Activated CD4-positive, alpha-beta T cell treated with anti-CD3 and anti-CD28 coated beads for 36 hours (primary cell): ENCODE data around the gene DNAJA4. TPM values are rescaled to one million over a fixed set of nuclear protein-coding genes. Genes with fewer than 3 reads are reported as not detected.
A peak's percentile ranks its signal among the peaks of the same experiment; 100 is the strongest.

Experiments used
- ATAC-seq: fragments of 200-7000 bp; cut with Tn5 transposase; one replicate; pipeline ENCODE4 v1.10.0; 2021; ENCODE audit warnings: mild to moderate bottlenecking, moderate library complexity
- CTCF ChIA-PET: fragments of 350-600 bp; sonication (Branson Sonifier 250); formaldehyde crosslinking; loops from one replicate; lab custom pipeline; 2021; ENCODE audit warnings: antibody characterized with exemption; lab: Charles Lee
- POLR2A ChIA-PET: fragments of 350-600 bp; sonication (Branson Sonifier 250); formaldehyde crosslinking; loops from one replicate; lab custom pipeline; 2021; ENCODE audit warnings: antibody characterized with exemption, inconsistent platforms; lab: Charles Lee
- DNase-seq: peaks from one replicate; pipeline ENCODE4 v3.0.0-alpha.2; 2020
- H3K27ac Mint-ChIP-seq: one replicate; pipeline ENCODE4 v1.8.0; 2021; ENCODE audit warnings: mixed read lengths
- H3K27me3 Mint-ChIP-seq: one replicate; pipeline ENCODE4 v1.8.0; 2021; ENCODE audit warnings: mixed read lengths
- H3K36me3 Mint-ChIP-seq: one replicate; pipeline ENCODE4 v1.8.0; 2021; ENCODE audit warnings: low read depth, mixed read lengths
- H3K4me1 Mint-ChIP-seq: one replicate; pipeline ENCODE4 v1.8.0; 2021; ENCODE audit warnings: mixed read lengths
- H3K4me3 Mint-ChIP-seq: one replicate; pipeline ENCODE4 v1.8.0; 2021; ENCODE audit warnings: mild to moderate bottlenecking, moderate library complexity, mixed read lengths
- H3K9me3 Mint-ChIP-seq: one replicate; pipeline ENCODE4 v1.8.0; 2021; ENCODE audit warnings: low read depth, mixed read lengths
- intact Hi-C, 2 experiments: fragments of 100-400 bp; cut with DNase I in 1 of 2; cut with micrococcal nuclease in 1 of 2; formaldehyde crosslinking; loops; one replicate each; pipeline versions ENCODE4 v1.14.2 to v1.15.1; 2022 to 2024; cut with DNase I, micrococcal nuclease
- total RNA-seq, 2 experiments: library from RNA; stranded (reverse); gene quantifications; one replicate each; pipeline ENCODE4 v1.2.3, GENCODE V29; 2021

DNAJA4 gene
- total RNA-seq, 2 experiments from 2014 or later, result 38.6 to 41.5 TPM

DNA sequence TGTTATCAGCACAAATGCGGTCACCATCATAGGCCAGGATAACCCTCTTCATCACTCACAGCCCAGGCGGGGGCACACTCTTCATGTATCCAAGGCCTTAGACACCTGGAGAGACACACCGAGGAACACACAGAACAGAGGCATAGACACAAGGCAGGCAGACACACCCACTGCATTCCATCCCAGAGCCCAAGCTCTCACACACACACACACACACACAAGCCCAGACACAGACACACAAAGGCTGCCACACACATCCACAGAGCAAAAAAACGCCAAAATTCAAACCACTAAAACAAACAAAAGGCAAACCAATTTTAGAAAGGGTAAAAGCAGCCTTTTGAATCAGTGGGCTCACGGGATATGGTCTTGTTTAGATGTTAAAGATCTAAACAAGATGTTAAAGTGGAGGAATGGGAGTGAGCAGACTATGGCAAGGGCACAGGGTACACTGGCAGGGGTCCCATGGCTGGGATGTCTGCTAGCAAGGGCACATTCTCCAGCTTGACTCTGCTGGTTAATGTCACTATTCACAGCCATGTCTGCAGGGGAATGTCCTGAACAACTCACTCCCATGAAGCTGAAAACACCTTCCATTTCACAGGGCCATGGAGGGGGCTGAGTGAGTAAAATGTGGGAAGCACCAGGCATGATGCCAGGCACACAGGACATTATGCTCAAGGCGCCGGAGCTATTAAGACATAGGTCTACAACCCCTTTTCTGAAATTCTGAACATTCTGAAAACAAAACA lies 60.9 kb downstream of the DNAJA4 start:
- no peaks in the 10 kb centered on the region for H3K4me1 Mint-ChIP-seq
- H3K27ac Mint-ChIP-seq, result no peak overlapping the region
- intact Hi-C loops, result no loop called here
- DNase-seq (no peak), ATAC-seq (no peak)
- ChIA-PET CTCF (interaction anchor here (0.6 kb wide), 1 partner anchor 18 kb away, joined by 3 read pairs; no protein-coding TSS in a partner anchor), POLR2A (no interaction called here)
- no peak overlapping the region for H3K4me3 Mint-ChIP-seq
- H3K9me3 Mint-ChIP-seq, result no peaks in the 10 kb centered on the region
- H3K36me3 Mint-ChIP-seq, result no peaks in the 10 kb centered on the region
- no peaks in the 10 kb centered on the region for H3K27me3 Mint-ChIP-seq

GRCh38 chr15:78327466-78327865 lies 63.1 kb downstream of the DNAJA4 start:
- ChIA-PET POLR2A (interaction anchor here (0.6 kb wide), 1 partner anchor 83 kb away, joined by 5 read pairs; no protein-coding TSS in a partner anchor), CTCF (interaction anchor here (0.6 to 1.3 kb wide), 2 partner anchors 10 to 87 kb away, joined by 3 to 4 read pairs; no protein-coding TSS in a partner anchor)
- H3K36me3 Mint-ChIP-seq, result no peaks in the 10 kb centered on the region

GRCh38 chr15:78329625-78330024 lies 65.3 kb downstream of the DNAJA4 start:
- no peaks in the 10 kb centered on the region for H3K27me3 Mint-ChIP-seq
- H3K36me3 Mint-ChIP-seq, result no peaks in the 10 kb centered on the region
- ChIA-PET CTCF (no interaction called here), POLR2A (interaction anchor here (0.6 kb wide), 1 partner anchor 15 kb away, joined by 3 read pairs; no protein-coding TSS in a partner anchor)
- no peak overlapping the region for H3K4me3 Mint-ChIP-seq
- H3K4me1 Mint-ChIP-seq, result no peaks in the 10 kb centered on the region
- ATAC-seq (peak; percentile 71), DNase-seq (peak; percentile 19)
- H3K27ac Mint-ChIP-seq, result no peak overlapping the region
- H3K9me3 Mint-ChIP-seq, result no peaks in the 10 kb centered on the region
- intact Hi-C loops, result no loop called here

More at GRCh38 chr15:78327466-78327865, 63.1 kb downstream of the DNAJA4 start:
- Mint-ChIP-seq H3K9me3 (no peaks in the 10 kb centered on the region), H3K4me1 (no peaks in the 10 kb centered on the region), H3K4me3 (no peak overlapping the region), H3K27ac (no peak overlapping the region), H3K27me3 (no peaks in the 10 kb centered on the region)
- intact Hi-C loops, result no loop called here
- DNase-seq, result no peak
- no peak for ATAC-seq

Other genes with a start within 250 kb of the DNAJA4 start
- gene TBC1D2B, start 186.9 kb upstream of the DNAJA4 start, total RNA-seq, result 10 to 100 TPM; 49.3 to 52.0 TPM
- not detected for gene SH2D7, start 172.0 kb upstream of the DNAJA4 start, total RNA-seq
- gene CIB2, start 133.1 kb upstream of the DNAJA4 start, total RNA-seq, result 1 to 10 TPM in 1 of 2 experiments, under 1 TPM in 1; 0.91 to 1.2 TPM
- gene IDH3A, start 115.2 kb upstream of the DNAJA4 start, total RNA-seq, result 100 to 1,000 TPM; 129 to 135 TPM
- under 1 TPM in 1 of 2 experiments, not detected in 1; 0.02 TPM for gene ACSBG1, start 30.0 kb upstream of the DNAJA4 start, total RNA-seq
- 10 to 100 TPM; 39.2 to 52.6 TPM for gene SKIC8, start 35.0 kb downstream of the DNAJA4 start, total RNA-seq
- under 1 TPM; 0.90 to 0.96 TPM for gene CRABP1, start 75.8 kb downstream of the DNAJA4 start, total RNA-seq
- 10 to 100 TPM; 50.8 to 66.5 TPM for gene IREB2, start 173.7 kb downstream of the DNAJA4 start, total RNA-seq
- gene HYKK, start 243.0 kb downstream of the DNAJA4 start, total RNA-seq, result 1 to 10 TPM; 2.5 to 4.2 TPM